Tibial artery (tissue), 4 donors: ENCODE measurements around the gene TRIP6.
"Not testable (repeated sequence)": the region's sequence is repeated elsewhere in the genome, so short reads cannot be mapped to it uniquely, and the experiment has no call there.

ENCODE experiments used
- DNase-seq, 2 donors: peaks; one replicate each; pipeline ENCODE4 v3.0.0-alpha.2; 2019
- H3K27ac ChIP-seq, 2 donors: fragments of 200-600 bp; sonication (generic) in 1 of 2; 1 replicate in 1 of 2; 2 replicates in 1 of 2; pipeline ENCODE4 v1.5.1; 2018 to 2019; ENCODE audit warnings: mild to moderate bottlenecking in 1 of 2
- H3K27me3 ChIP-seq, 2 donors: fragments of 200-600 bp; sonication (generic) in 1 of 2; one replicate each; pipeline versions ENCODE4 v1.5.1 to v1.6.0; 2016 to 2019
- H3K36me3 ChIP-seq, 3 donors: fragments of 200-600 bp; sonication (generic) in 2 of 3; one replicate each; pipeline ENCODE4 v1.5.1; 2016 to 2019; ENCODE audit warnings: mild to moderate bottlenecking in 2 of 3
- H3K4me1 ChIP-seq, 4 donors: fragments of 200-600 bp; sonication (generic) in 2 of 4; 1 replicate in 3 of 4; 2 replicates in 1 of 4; pipeline ENCODE4 v1.5.1; 2016 to 2019
- H3K4me3 ChIP-seq, 2 donors: fragments of 200-600 bp; sonication (generic) in 1 of 2; 1 replicate in 1 of 2; 2 replicates in 1 of 2; pipeline ENCODE4 v1.5.1; 2018 to 2019; ENCODE audit warnings: mild to moderate bottlenecking in 2 of 2
- H3K9me3 ChIP-seq, 3 donors: fragments of 200-600 bp; sonication (generic) in 1 of 3; one replicate each; pipeline ENCODE4 v1.5.1; 2016 to 2019
- intact Hi-C: fragments of 100-400 bp; cut with DNase I; formaldehyde crosslinking; loops from one replicate; pipeline ENCODE4 v1.15.0; 2023; ENCODE audit warnings: low total_unique reads
- TF ChIP-seq, protein P1 (sequence below), 2 experiments: fragments of 200-600 bp in 1 of 2; fragments of 450-650 bp in 1 of 2; IDR thresholded peaks; one replicate each; pipeline ENCODE4 v1.5.1; 2017 to 2019; ENCODE audit warnings: antibody characterized with exemption in 2 of 2, mild to moderate bottlenecking in 1 of 2, moderate library complexity in 1 of 2

Gene TRIP6

DNA sequence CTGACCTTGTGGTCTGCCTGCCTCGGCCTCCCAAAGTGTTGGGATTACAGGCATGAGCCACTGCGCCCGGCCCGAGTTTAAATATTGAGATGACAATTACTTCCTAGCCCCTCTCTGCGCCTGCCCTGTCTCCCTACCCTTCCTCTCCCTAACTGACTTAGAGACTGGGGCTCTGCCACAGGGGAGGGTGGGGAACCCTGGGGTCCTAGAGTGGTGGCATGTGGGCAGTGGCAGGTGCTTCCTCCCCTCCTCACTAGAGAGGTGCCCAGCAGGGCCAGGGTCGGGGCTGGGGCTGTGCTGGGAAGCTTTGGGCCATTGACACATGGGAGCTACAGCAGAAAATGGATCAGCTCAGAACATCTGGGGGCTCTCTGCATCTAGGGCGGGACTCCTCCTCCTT lies 35.5 kb downstream of the TRIP6 start:
- no peaks in the 10 kb centered on the region for H3K36me3 ChIP-seq
- TF ChIP-seq, protein P1, sequence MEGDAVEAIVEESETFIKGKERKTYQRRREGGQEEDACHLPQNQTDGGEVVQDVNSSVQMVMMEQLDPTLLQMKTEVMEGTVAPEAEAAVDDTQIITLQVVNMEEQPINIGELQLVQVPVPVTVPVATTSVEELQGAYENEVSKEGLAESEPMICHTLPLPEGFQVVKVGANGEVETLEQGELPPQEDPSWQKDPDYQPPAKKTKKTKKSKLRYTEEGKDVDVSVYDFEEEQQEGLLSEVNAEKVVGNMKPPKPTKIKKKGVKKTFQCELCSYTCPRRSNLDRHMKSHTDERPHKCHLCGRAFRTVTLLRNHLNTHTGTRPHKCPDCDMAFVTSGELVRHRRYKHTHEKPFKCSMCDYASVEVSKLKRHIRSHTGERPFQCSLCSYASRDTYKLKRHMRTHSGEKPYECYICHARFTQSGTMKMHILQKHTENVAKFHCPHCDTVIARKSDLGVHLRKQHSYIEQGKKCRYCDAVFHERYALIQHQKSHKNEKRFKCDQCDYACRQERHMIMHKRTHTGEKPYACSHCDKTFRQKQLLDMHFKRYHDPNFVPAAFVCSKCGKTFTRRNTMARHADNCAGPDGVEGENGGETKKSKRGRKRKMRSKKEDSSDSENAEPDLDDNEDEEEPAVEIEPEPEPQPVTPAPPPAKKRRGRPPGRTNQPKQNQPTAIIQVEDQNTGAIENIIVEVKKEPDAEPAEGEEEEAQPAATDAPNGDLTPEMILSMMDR (IDR thresholded peaks at IDR 0.05), result no peak
- H3K4me1 ChIP-seq, result peaks cover 0 to 1% (median 0%) of the 10 kb centered on the region in 4 donors
- no peak overlapping the region for H3K27ac ChIP-seq
- peaks cover 0 to 54% of the 10 kb centered on the region in 2 donors for H3K27me3 ChIP-seq
- no peaks in the 10 kb centered on the region for H3K9me3 ChIP-seq
- intact Hi-C loops, result no loop called here
- H3K4me3 ChIP-seq, result no peak overlapping the region
- DNase-seq, result no peak

DNA sequence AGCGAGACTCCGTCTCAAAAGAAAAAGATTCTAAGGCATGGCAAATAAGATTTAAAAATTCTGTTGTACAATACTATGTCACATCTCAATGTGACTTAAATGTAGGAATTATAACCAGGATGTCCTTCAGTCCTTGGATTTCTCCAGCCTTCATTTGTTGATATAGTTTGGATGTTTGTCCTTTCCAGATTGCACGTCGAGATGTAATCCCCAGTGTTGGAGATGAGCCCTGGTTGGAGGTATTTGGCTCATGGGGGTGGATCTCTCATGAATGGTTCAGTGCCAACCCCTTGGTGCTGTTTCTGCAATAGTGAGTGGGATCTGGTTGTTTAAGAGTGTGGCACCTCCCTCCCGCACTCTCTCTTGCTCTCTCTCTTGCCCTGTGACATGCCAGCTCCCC lies 41.3 kb downstream of the TRIP6 start:
- Histone ChIP-seq H3K27ac (no peak overlapping the region), H3K27me3 (peaks cover 0 to 18% of the 10 kb centered on the region in 2 donors), H3K9me3 (no peaks in the 10 kb centered on the region), H3K36me3 (no peaks in the 10 kb centered on the region), H3K4me1 (no peaks in the 10 kb centered on the region), H3K4me3 (no peak overlapping the region)
- TF ChIP-seq, protein P1 (IDR thresholded peaks at IDR 0.05), result no peak
- DNase-seq, result no peak
- intact Hi-C loops, result no loop called here

DNA sequence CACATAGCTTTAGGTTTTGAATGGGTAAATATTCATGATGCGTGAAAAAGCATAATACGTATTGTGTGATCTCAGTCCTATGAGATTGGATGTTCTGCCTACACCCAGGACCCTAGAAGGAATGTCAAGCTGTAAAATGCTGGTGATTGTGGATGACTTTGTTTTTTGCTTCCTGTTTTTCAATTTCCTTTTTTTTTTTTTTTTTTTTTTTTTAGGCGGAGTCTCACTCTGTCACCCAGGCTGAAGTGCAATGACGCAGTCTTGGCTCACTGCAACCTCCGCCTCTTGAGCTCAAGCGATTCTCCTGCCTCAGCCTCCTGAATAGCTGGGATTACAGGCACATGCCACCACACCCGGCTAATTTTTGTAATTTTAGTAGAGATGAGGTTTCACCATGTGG lies 43.3 kb downstream of the TRIP6 start:
- H3K9me3 ChIP-seq, intact Hi-C loops, DNase-seq, H3K4me1 ChIP-seq, H3K36me3 ChIP-seq, H3K4me3 ChIP-seq, H3K27ac ChIP-seq: not testable (repeated sequence)
- H3K27me3 ChIP-seq, result peaks cover 0 to 24% of the 10 kb centered on the region in 2 donors

DNA sequence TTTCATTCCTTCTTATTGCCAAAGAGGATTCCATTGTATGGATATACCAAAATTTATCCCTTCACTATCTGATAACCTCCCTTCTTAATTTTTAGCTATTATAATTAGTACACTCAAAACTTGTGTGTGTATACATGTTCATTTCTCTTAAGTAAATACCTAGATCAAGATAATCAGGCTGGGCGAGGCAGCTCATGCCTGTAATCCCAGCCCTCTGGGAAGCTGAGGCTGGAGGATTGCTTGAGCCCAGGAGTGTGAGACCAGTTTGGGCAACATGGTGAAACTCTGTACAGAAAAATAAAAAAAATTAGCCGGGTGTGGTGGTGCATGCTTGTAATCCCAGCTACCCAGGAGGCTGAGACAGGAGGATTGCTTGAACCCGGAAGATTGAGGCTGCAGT lies 44.3 kb downstream of the TRIP6 start:
- TF ChIP-seq, protein P1 (IDR thresholded peaks at IDR 0.05), result no peak
- no peaks in the 10 kb centered on the region for H3K4me1 ChIP-seq
- no peaks in the 10 kb centered on the region for H3K9me3 ChIP-seq
- H3K27me3 ChIP-seq, result peaks cover 0 to 28% of the 10 kb centered on the region in 2 donors
- DNase-seq, result no peak
- H3K27ac ChIP-seq, result no peak overlapping the region
- no peaks in the 10 kb centered on the region for H3K36me3 ChIP-seq
- intact Hi-C loops, result no loop called here
- no peak overlapping the region for H3K4me3 ChIP-seq

DNA sequence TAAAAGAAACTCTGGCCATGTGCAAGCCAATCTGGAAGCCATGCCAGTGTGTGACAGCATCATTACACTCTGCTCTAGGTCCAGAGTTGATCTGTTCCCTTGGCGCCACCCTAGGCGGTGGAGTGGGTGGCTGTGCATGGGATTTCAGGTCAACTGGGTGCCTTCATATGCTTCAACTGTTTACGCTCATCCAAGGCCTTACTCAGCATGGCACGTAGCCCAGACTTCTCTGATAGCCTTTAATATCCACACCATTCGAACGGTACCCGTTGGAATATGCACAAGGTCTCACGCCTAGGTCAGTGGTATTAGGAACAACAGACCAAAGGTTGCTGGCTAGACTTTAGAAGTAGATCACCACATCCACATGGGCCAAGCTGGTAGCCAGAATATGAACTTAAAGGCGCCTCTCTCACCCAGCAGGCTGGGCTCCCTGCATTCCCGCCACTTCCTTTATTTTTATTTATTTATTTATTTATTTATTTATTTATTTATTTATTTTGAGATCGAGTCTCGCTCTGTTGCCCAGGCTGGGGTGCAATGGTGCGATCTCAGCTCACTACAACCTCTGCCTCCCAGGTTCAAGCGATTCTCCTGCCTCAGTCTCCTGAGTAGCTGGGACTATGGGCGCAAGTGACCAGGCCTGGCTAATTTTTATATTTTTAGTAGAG lies 47.2 kb downstream of the TRIP6 start:
- Histone ChIP-seq H3K4me3 (no peak overlapping the region), H3K4me1 (no peaks in the 10 kb centered on the region), H3K27me3 (peaks cover 0 to 31% of the 10 kb centered on the region in 2 donors), H3K27ac (no peak overlapping the region), H3K36me3 (no peaks in the 10 kb centered on the region), H3K9me3 (no peaks in the 10 kb centered on the region)
- intact Hi-C loops, result no loop called here
- TF ChIP-seq, protein P1 (IDR thresholded peaks at IDR 0.05), result no peak
- no peak for DNase-seq

DNA sequence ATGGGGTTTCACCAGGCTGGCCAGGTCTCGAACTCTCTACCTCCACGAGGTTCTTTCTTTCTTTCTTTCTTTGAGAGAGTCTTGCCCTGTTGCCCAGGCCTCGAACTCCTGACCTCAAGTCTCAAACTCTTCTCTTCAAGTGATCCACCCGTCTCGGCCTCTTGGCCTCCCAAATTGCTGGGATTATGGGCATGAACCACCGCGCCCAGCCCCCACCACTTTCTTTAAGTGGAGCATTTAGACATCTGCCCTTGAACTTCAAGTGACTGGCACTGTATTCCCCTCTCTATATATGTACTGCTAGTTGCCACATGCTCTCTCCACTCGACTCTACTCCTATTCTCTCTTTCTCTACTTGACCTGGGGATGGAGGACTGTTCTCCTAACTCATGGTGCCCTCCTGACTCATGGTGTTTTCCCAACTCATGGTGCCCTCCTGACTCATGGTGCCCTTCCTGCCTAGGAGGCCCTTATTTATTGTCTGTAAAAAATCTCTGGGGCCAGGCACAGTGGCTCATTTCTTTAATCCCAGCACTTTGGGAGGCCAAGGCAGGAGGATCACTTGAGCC lies 47.8 kb downstream of the TRIP6 start:
- Histone ChIP-seq H3K27me3 (peaks cover 0 to 31% of the 10 kb centered on the region in 2 donors), H3K27ac (no peak overlapping the region), H3K9me3 (no peaks in the 10 kb centered on the region), H3K4me1 (no peaks in the 10 kb centered on the region), H3K4me3 (no peak overlapping the region), H3K36me3 (no peaks in the 10 kb centered on the region)
- intact Hi-C loops, result no loop called here
- DNase-seq, result no peak
- TF ChIP-seq, protein P1 (IDR thresholded peaks at IDR 0.05), result no peak

DNA sequence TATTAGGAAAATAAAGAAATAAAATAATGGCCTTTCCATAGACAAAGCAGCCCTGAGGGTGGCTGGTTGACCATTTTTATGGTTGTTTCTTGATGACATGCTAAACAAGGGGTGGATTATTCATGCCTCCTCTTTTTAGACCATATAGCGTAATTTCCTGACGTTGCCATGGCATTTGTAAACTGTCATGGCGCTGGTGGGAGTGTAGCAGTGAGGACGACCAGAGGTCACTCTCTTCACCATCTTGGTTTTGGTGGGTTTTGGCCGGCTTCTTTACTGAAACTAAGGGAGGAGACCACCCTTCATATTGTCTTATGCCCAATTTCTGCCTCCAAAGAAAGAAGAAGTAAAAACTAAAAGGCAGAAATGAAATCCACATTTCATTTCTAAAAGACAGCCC lies 52.1 kb downstream of the TRIP6 start:
- H3K27me3 ChIP-seq, result peaks cover 0 to 32% of the 10 kb centered on the region in 2 donors
- H3K4me1 ChIP-seq, H3K4me3 ChIP-seq, H3K36me3 ChIP-seq, DNase-seq, H3K9me3 ChIP-seq, H3K27ac ChIP-seq, intact Hi-C loops: not testable (repeated sequence)

DNA sequence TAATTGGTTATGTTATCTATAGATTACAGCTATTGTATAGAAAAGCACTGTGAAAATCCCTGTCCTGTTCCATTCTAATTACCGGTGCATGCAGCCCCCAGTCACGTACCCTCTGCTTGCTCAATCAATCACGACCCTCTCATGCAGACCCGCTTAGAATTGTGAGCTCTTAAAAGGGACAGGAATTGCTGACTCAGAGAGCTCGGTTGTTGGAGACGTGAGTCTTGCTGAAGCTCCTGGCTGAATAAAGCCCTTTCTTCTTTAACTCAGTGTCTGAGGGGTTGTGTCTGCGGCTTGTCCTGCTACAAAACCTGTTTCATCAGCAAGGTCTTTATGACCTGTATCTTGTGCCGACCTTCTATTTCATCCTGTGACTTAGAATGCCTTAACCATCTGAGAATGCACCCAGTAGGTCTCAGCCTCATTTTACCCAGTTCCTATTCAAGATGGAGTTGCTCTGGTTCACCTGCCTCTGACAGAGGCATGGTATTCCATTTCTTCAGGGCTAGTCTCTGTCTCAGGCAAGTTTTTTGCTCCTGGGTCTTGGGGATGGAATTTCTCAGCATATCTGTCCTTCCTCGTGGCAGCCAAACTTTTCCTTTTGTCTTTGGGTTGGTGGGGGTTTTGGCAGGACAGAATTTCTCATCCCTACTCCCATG lies 52.7 kb downstream of the TRIP6 start:
- H3K4me3 ChIP-seq, H3K36me3 ChIP-seq, intact Hi-C loops, H3K27ac ChIP-seq, H3K4me1 ChIP-seq, DNase-seq, H3K9me3 ChIP-seq: not testable (repeated sequence)
- H3K27me3 ChIP-seq, result peaks cover 0 to 28% of the 10 kb centered on the region in 2 donors
